Adipocyte (in vitro differentiated cells): ENCODE data around the gene DTX3.
A peak's percentile ranks its signal among the peaks of the same experiment; 100 is the strongest.

ENCODE experiments used
- DNase-seq: peaks from one replicate; pipeline ENCODE4 v3.0.0-alpha.2; 2015; ENCODE audit warnings: low read depth
- H3K27me3 ChIP-seq: replicated peaks from 2 replicates; pipeline ENCODE4 v1.7.0; 2013; ENCODE audit warnings: mild to moderate bottlenecking, low read length, moderate library complexity; ENCODE audit not compliant: control insufficient read depth, insufficient read depth
- H3K36me3 ChIP-seq: 2 replicates; pipeline ENCODE4 v1.7.0; 2013; ENCODE audit warnings: low read length, mild to moderate bottlenecking, moderate library complexity; ENCODE audit not compliant: control insufficient read depth, insufficient read depth, severe bottlenecking
- H3K4me1 ChIP-seq: 2 replicates; pipeline ENCODE4 v1.7.0; 2013; ENCODE audit warnings: mild to moderate bottlenecking, low read length, moderate library complexity; ENCODE audit not compliant: control insufficient read depth, insufficient read depth
- H3K4me3 ChIP-seq: 2 replicates; pipeline ENCODE4 v1.7.0; 2013; ENCODE audit warnings: mild to moderate bottlenecking, low read length, moderate library complexity
- H3K9ac ChIP-seq: 2 replicates; pipeline ENCODE4 v1.7.0; 2013; ENCODE audit warnings: mild to moderate bottlenecking, low read length, moderate library complexity
- H3K9me3 ChIP-seq: 2 replicates; pipeline ENCODE4 v1.7.0; 2013; ENCODE audit warnings: mild to moderate bottlenecking, low read length, moderate library complexity; ENCODE audit not compliant: control insufficient read depth

DTX3 gene

DNA sequence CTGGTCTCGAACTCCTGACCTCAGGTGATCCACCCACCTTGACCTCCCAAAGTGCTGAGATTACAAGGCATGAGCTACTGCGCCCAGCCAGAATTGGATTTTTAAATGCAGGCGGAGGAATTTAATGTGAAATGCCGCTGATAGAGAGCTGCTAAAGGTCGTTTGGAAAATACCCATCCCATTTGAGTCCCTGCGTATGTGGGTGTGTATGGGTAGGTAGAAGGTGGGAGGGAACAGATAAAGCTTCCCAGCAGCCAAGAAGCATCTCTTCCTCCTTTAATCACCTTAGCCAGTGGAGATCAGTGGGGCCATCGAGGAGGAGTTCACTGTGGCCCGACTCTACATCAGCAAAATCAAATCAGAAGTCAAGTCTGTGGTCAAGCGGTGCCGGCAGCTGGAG lies 29.8 kb upstream of the DTX3 start:
- Histone ChIP-seq H3K4me3 (no peak overlapping the region), H3K4me1 (no peaks in the 10 kb centered on the region), H3K36me3 (no peaks in the 10 kb centered on the region), H3K9ac (no peak overlapping the region), H3K9me3 (no peaks in the 10 kb centered on the region), H3K27me3 (peaks cover 49% of the 10 kb centered on the region)
- no peak for DNase-seq

GRCh38 chr12:57575771-57576612 lies 28.6 kb upstream of the DTX3 start:
- DNase-seq = no peak
- Histone ChIP-seq H3K9ac (no peak overlapping the region), H3K4me3 (no peak overlapping the region), H3K27me3 (peaks cover 53% of the 10 kb centered on the region), H3K4me1 (no peaks in the 10 kb centered on the region), H3K36me3 (no peaks in the 10 kb centered on the region), H3K9me3 (no peaks in the 10 kb centered on the region)

GRCh38 chr12:57576613-57577160 lies 27.9 kb upstream of the DTX3 start:
- Histone ChIP-seq H3K9me3 (no peaks in the 10 kb centered on the region), H3K4me1 (no peaks in the 10 kb centered on the region), H3K9ac (no peak overlapping the region), H3K36me3 (no peaks in the 10 kb centered on the region), H3K27me3 (peaks cover 46% of the 10 kb centered on the region), H3K4me3 (no peak overlapping the region)
- DNase-seq = no peak

DNA sequence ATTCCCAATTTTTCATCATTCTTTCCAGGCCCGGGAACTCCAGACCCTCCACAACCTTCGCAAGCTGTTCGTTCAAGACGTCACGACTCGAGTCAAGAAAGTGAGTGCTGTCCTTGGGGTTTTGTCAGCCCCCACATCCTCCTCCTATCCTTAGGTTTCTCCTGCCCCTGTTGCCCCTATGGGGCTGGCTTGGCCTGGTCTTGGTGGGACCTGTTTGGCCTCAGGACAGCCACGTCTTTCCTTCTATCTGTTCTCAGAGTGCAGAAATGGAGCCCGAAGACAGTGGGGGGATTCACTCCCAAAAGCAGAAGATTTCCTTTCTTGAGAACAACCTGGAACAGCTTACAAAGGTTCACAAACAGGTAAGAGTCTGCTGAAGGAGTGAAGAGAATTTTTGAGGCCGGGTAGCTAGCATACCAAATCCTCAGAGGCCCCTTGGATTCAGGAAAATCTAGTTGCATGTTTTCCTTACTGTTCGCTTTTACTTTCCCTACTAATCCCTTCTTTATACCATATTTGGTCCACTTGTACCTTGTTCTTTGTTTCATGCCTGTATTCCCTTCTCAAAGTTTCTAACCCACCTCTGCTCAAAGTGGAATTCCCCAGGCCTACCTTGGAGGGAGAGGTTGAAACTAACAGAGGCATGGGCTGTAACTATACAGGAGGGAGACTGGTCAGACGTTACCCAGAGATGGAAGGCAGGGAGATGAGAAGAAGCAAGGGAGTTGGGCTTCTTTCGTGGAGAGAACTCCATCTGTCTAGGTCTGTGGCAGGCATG lies 26.5 kb upstream of the DTX3 start:
- no peak overlapping the region for H3K4me3 ChIP-seq
- DNase-seq = no peak
- H3K27me3 ChIP-seq = peaks cover 49% of the 10 kb centered on the region
- no peaks in the 10 kb centered on the region for H3K36me3 ChIP-seq
- H3K9ac ChIP-seq = no peak overlapping the region
- no peaks in the 10 kb centered on the region for H3K4me1 ChIP-seq
- no peaks in the 10 kb centered on the region for H3K9me3 ChIP-seq

- Histone ChIP-seq H3K4me3 (no peak overlapping the region), H3K9ac (no peak overlapping the region), H3K27me3 (peaks cover 56% of the 10 kb centered on the region), H3K4me1 (no peaks in the 10 kb centered on the region), H3K9me3 (no peaks in the 10 kb centered on the region), H3K36me3 (no peaks in the 10 kb centered on the region)
- no peak for DNase-seq
Observed at GRCh38 chr12:57579011-57579410, 25.6 kb upstream of the DTX3 start.

GRCh38 chr12:57579677-57580465 lies 24.8 kb upstream of the DTX3 start:
- Histone ChIP-seq H3K4me3 (no peak overlapping the region), H3K9me3 (no peaks in the 10 kb centered on the region), H3K4me1 (no peaks in the 10 kb centered on the region), H3K27me3 (peaks cover 63% of the 10 kb centered on the region), H3K36me3 (no peaks in the 10 kb centered on the region), H3K9ac (no peak overlapping the region)
- no peak for DNase-seq

DNA sequence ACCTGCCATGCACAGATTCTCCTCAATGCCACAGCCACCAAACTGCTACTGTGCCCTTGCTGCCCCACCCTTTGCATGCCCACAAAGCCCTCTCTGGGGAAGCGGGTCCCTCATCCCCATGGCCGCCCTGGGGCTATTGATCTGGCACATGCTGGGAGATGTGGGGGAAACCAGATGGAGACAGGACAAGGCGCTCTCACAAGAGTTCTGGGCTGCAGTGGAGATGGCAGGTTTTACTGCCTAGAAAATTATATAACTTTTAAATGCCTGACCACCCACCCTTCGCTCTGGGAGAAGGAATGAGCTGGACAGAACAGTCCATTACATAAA lies 24.2 kb upstream of the DTX3 start:
- no peak overlapping the region for H3K9ac ChIP-seq
- no peak for DNase-seq
- peaks cover 66% of the 10 kb centered on the region for H3K27me3 ChIP-seq
- no peaks in the 10 kb centered on the region for H3K4me1 ChIP-seq
- H3K9me3 ChIP-seq = no peaks in the 10 kb centered on the region
- no peaks in the 10 kb centered on the region for H3K36me3 ChIP-seq
- H3K4me3 ChIP-seq = no peak overlapping the region

- H3K27me3 ChIP-seq = peaks cover 66% of the 10 kb centered on the region
- no peaks in the 10 kb centered on the region for H3K4me1 ChIP-seq
- H3K9me3 ChIP-seq = no peaks in the 10 kb centered on the region
- H3K4me3 ChIP-seq = no peak overlapping the region
- no peaks in the 10 kb centered on the region for H3K36me3 ChIP-seq
- no peak for DNase-seq
- no peak overlapping the region for H3K9ac ChIP-seq
Observed at GRCh38 chr12:57581802-57582201, 22.8 kb upstream of the DTX3 start.

DNA sequence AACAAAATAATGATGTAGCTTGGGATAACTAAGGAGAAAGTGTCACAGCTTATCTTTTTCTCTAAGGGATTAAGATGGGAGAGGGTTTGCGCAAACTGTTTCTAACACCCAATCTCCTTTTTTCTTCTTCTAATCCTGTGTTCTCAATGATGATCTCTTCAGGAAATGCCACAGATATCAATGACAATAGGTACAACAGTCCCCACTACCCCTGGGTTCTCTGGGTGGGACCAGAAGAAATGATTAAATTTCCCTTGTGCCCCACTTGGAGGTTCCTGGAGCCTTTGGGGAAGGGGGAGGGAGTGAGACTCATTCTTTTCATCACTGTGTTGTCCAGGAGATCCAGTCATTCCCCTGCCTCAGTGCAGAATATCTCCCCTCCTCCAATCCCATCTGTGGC lies 22.2 kb upstream of the DTX3 start:
- Histone ChIP-seq H3K4me3 (no peak overlapping the region), H3K27me3 (peaks cover 72% of the 10 kb centered on the region)
- DNase-seq = no peak

GRCh38 chr12:57583008-57583831 lies 21.4 kb upstream of the DTX3 start:
- Histone ChIP-seq H3K4me3 (no peak overlapping the region), H3K36me3 (no peaks in the 10 kb centered on the region), H3K9me3 (no peaks in the 10 kb centered on the region), H3K4me1 (no peaks in the 10 kb centered on the region), H3K27me3 (peaks cover 70% of the 10 kb centered on the region), H3K9ac (no peak overlapping the region)
- DNase-seq = peak; percentile 94

More for the DNA sequence above, 22.2 kb upstream of the DTX3 start:
- Histone ChIP-seq H3K4me1 (no peaks in the 10 kb centered on the region), H3K9me3 (no peaks in the 10 kb centered on the region), H3K36me3 (no peaks in the 10 kb centered on the region), H3K9ac (no peak overlapping the region)
